ENCODE data around the gene CTNNA1. TPM values are rescaled to one million over a fixed set of nuclear protein-coding genes. Genes with fewer than 3 reads are reported as not detected.
A peak's percentile ranks its signal among the peaks of the same experiment; 100 is the strongest.

CTNNA1 gene
- total and polyA plus RNA-seq, 8 donors = 53.9 to 193 (median 108) TPM

DNA sequence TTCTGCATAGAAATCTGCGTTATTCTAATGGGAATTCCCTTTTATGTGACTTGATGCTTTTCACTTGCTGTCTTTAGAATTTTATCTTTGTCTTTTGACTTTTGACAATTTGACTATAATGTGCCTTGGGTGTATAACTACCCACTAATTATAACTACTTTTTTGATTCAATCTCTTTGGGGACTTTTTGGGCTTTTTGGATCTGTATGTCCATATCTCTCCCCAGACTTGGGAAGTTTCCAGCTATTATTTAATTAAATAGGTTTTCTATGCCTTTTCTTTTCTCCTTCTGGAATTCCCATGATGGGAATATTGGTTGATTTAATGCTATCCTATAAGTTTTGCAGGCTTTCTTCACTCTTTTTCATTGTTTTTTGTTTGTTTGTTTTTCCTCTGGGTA lies 64.0 kb downstream of the CTNNA1 start:
- Histone ChIP-seq H3K27ac (no peak overlapping the region), H3K9me3 (no peaks in the 10 kb centered on the region), H3K36me3 (peaks cover 0 to 11% (median 0%) of the 10 kb centered on the region in 3 donors), H3K27me3 (no peaks in the 10 kb centered on the region), H3K4me1 (peaks cover 0 to 12% (median 0%) of the 10 kb centered on the region in 3 donors), H3K4me3 (no peak overlapping the region)
- no peak for DNase-seq
- intact Hi-C loops (cut with DNase I) = no loop called here
- FAIRE-seq = no peak
- no peak for ATAC-seq
- 96 to 98% methylated on average over 1 of the region's 1 CpG for WGBS, 2 donors
- TF ChIP-seq, protein P1, sequence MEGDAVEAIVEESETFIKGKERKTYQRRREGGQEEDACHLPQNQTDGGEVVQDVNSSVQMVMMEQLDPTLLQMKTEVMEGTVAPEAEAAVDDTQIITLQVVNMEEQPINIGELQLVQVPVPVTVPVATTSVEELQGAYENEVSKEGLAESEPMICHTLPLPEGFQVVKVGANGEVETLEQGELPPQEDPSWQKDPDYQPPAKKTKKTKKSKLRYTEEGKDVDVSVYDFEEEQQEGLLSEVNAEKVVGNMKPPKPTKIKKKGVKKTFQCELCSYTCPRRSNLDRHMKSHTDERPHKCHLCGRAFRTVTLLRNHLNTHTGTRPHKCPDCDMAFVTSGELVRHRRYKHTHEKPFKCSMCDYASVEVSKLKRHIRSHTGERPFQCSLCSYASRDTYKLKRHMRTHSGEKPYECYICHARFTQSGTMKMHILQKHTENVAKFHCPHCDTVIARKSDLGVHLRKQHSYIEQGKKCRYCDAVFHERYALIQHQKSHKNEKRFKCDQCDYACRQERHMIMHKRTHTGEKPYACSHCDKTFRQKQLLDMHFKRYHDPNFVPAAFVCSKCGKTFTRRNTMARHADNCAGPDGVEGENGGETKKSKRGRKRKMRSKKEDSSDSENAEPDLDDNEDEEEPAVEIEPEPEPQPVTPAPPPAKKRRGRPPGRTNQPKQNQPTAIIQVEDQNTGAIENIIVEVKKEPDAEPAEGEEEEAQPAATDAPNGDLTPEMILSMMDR (IDR thresholded peaks at IDR 0.05) = no peak

GRCh38 chr5:138819081-138819480 lies 65.9 kb downstream of the CTNNA1 start:
- intact Hi-C loops (cut with DNase I) = no loop called here
- DNase-seq (no peak), ATAC-seq (peak in 2 of 4 donors; percentile 32 to 43), FAIRE-seq (no peak)
- Histone ChIP-seq H3K9me3 (no peaks in the 10 kb centered on the region), H3K36me3 (peaks cover 0 to 4% (median under 1%) of the 10 kb centered on the region in 3 donors), H3K27me3 (no peaks in the 10 kb centered on the region), H3K4me3 (no peak overlapping the region), H3K27ac (no peak overlapping the region), H3K4me1 (peaks cover 0 to 12% (median 0%) of the 10 kb centered on the region in 3 donors)
- WGBS, 2 donors = 89 to 94% methylated on average over 4 of the region's 4 CpGs
- TF ChIP-seq, protein P1 (IDR thresholded peaks at IDR 0.05) = no peak

DNA sequence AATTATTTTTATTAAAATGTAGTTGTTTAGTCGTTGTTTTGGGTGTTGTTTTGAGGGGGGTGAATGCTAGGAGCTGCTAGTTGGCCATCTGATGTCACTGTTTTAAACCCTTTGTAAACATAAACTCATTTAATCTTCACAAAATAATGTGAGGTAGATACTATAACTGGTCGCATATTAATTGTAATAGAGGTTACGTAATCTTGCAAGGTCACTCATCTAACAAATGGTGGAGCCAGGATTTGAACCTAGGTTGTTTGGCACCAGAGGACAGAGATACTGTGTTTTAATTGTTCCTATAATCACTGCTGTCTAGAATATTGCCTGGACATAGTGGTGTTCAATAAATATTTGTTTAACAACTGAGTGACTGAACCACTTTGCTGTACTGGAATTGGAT lies 67.5 kb downstream of the CTNNA1 start:
- WGBS, 2 donors = 76 to 84% methylated on average over 3 of the region's 3 CpGs
- peaks cover 0 to 12% (median 0%) of the 10 kb centered on the region in 3 donors for H3K4me1 ChIP-seq
- no peak overlapping the region for H3K4me3 ChIP-seq
- no peaks in the 10 kb centered on the region for H3K9me3 ChIP-seq
- DNase-seq = no peak
- H3K36me3 ChIP-seq = peaks cover 0 to 8% (median 1%) of the 10 kb centered on the region in 3 donors
- ATAC-seq = no peak
- TF ChIP-seq, protein P1 (IDR thresholded peaks at IDR 0.05) = no peak
- H3K27me3 ChIP-seq = no peaks in the 10 kb centered on the region
- no peak for FAIRE-seq
- no peak overlapping the region for H3K27ac ChIP-seq
- intact Hi-C loops (cut with DNase I) = loop anchor here in 1 of 3 donors (10.0 kb wide), 1 partner anchor 434 kb away; no protein-coding TSS in a partner anchor

GRCh38 chr5:138824516-138824915 lies 71.3 kb downstream of the CTNNA1 start:
- Histone ChIP-seq H3K4me1 (peaks cover 0 to 12% (median 0%) of the 10 kb centered on the region in 3 donors), H3K27ac (no peak overlapping the region), H3K36me3 (peaks cover 0 to 12% (median 0%) of the 10 kb centered on the region in 3 donors), H3K9me3 (no peaks in the 10 kb centered on the region), H3K4me3 (no peak overlapping the region), H3K27me3 (no peaks in the 10 kb centered on the region)
- FAIRE-seq (no peak), ATAC-seq (peak in 3 of 4 donors; percentile 27 to 40 (median 29)), DNase-seq (no peak)
- TF ChIP-seq, protein P1 (IDR thresholded peaks at IDR 0.05) = no peak
- WGBS, 2 donors = 75 to 81% methylated on average over 7 of the region's 7 CpGs
- intact Hi-C loops (cut with DNase I) = loop anchor here in 1 of 3 donors (10.0 kb wide), 1 partner anchor 430 kb away; no protein-coding TSS in a partner anchor

Data from pancreas (tissue), 10 donors.